ENCODE data around the gene C4A.

The C4A gene

DNA sequence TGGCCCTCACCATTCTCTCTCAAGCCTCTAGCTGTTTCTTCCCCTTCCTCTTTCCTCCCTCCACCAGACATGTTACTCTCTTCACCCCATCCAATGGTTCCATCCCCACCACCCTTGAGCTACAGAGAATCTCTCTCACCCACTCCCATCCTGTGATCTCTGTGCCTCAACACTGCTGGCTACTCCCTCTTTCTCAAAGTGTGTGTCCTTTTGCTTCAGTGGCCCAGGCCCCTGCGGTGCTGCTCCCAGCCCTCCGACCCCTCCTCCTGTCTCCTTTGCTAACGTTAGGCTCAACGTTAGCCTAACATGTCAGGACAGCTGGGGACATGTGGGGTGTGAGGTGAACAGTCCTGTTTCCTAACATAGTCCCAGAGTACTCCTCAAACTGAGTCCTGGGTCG is 29.0 kb upstream of the C4A start:
- Histone ChIP-seq H3K79me1 (ENCODE audit: low read length) (peaks cover 3% of the 10 kb centered on the region), H3K56ac (ENCODE audit: low read length) (no peak overlapping the region), H3K9ac (ENCODE audit: low read length) (no peak overlapping the region), H2BK15ac (replicated peaks; ENCODE audit: low read depth) (no peak overlapping the region), H2BK5ac (ENCODE audit: low read length) (no peak overlapping the region), H3K36me3 (ENCODE audit: control insufficient read depth, insufficient read depth, low read length) (peaks cover 6% of the 10 kb centered on the region), H3K4ac (ENCODE audit: low read depth, low read length) (no peak overlapping the region), H3K4me3 (ENCODE audit: low read length) (no peak overlapping the region), H3K18ac (ENCODE audit: low read length) (no peak overlapping the region), H3K27me3 (ENCODE audit: insufficient read depth, low read length, poor library complexity) (no peaks in the 10 kb centered on the region), H3K27ac (ENCODE audit: low read depth, low read length) (no peak overlapping the region), H2AK5ac (ENCODE audit: low read length) (no peak overlapping the region), H3K4me2 (ENCODE audit: low read length) (no peak overlapping the region), H3K4me1 (ENCODE audit: control insufficient read depth, low read depth, low read length) (peaks cover under 1% of the 10 kb centered on the region), H2BK120ac (ENCODE audit: low read depth, low read length) (no peak overlapping the region), H3K79me2 (ENCODE audit: control insufficient read depth, insufficient read depth, low read length) (peaks cover 2% of the 10 kb centered on the region), H4K8ac (ENCODE audit: low read depth, low read length) (no peak overlapping the region), H4K5ac (ENCODE audit: low read length) (no peak overlapping the region), H3K23ac (ENCODE audit: low read length) (no peak overlapping the region)
- no peak for DNase-seq
- no CpG with 5 or more reads among the region's 5 CpGs for WGBS (ENCODE audit: extremely low coverage, insufficient coverage, low lambda C conversion rate)

DNA sequence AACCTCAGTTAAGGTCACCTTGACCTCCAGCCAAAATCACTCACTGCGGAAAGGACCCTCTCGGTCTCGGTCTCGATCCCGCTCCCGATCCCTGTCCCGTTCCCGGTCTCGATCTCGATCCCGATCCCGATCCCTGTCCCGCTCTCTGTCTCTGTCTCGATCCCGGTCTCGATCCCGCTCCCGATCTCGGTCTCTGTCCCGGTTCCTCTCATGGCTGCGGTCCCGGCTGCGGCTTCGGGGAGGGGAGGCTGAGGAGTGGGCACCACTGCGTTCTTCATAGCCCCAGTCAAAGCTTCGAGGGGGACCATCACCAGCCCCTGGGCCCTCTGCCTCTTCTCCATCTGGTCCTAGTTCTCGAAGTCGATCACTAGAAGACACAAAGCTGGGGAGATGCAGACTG is 27.3 kb upstream of the C4A start:
- WGBS (ENCODE audit: extremely low coverage, insufficient coverage, low lambda C conversion rate): no CpG with 5 or more reads among the region's 28 CpGs
- H3K36me3 ChIP-seq (ENCODE audit: control insufficient read depth, insufficient read depth, low read length): peaks cover 6% of the 10 kb centered on the region
- no peak overlapping the region for H3K4me3 ChIP-seq (ENCODE audit: low read length)
- H3K79me2 ChIP-seq (ENCODE audit: control insufficient read depth, insufficient read depth, low read length): peaks cover 14% of the 10 kb centered on the region
- no peak overlapping the region for H2BK5ac ChIP-seq (ENCODE audit: low read length)
- H3K56ac ChIP-seq (ENCODE audit: low read length): no peak overlapping the region
- no peak overlapping the region for H3K4me2 ChIP-seq (ENCODE audit: low read length)
- H4K5ac ChIP-seq (ENCODE audit: low read length): no peak overlapping the region
- no peak overlapping the region for H2AK5ac ChIP-seq (ENCODE audit: low read length)
- no peak overlapping the region for H3K4ac ChIP-seq (ENCODE audit: low read depth, low read length)
- no peaks in the 10 kb centered on the region for H3K27me3 ChIP-seq (ENCODE audit: insufficient read depth, low read length, poor library complexity)
- H4K8ac ChIP-seq (ENCODE audit: low read depth, low read length): no peak overlapping the region
- no peak overlapping the region for H3K18ac ChIP-seq (ENCODE audit: low read length)
- peaks cover 4% of the 10 kb centered on the region for H3K4me1 ChIP-seq (ENCODE audit: control insufficient read depth, low read depth, low read length)
- no peak for DNase-seq
- no peak overlapping the region for H2BK15ac ChIP-seq (replicated peaks; ENCODE audit: low read depth)
- H3K27ac ChIP-seq (ENCODE audit: low read depth, low read length): no peak overlapping the region
- H2BK120ac ChIP-seq (ENCODE audit: low read depth, low read length): no peak overlapping the region
- no peak overlapping the region for H3K23ac ChIP-seq (ENCODE audit: low read length)
- H3K79me1 ChIP-seq (ENCODE audit: low read length): peaks cover 14% of the 10 kb centered on the region
- no peak overlapping the region for H3K9ac ChIP-seq (ENCODE audit: low read length)

DNA sequence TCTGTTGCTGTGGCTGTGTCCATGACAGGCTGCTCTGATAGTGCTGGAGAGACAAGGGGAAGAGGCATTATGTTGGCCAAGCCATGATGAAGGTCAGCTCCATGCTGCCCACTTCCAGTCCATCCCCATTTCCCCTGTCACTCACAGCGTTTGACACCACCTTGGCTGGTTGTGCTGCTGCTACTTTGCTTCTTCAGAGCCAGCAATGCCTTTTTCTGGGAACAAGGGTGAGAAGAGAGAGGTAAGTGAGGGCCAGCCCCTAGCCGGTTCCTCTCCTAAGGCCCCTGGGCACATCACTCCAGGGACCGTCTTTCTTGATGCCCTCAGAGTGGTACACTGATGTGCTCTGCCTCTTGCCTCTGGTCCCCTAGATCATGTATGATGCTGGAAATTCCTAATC is 25.1 kb upstream of the C4A start:
- Histone ChIP-seq H3K9ac (ENCODE audit: low read length) (no peak overlapping the region), H3K4me3 (ENCODE audit: low read length) (no peak overlapping the region), H3K56ac (ENCODE audit: low read length) (no peak overlapping the region), H3K4me2 (ENCODE audit: low read length) (no peak overlapping the region), H2BK120ac (ENCODE audit: low read depth, low read length) (no peak overlapping the region), H3K27ac (ENCODE audit: low read depth, low read length) (no peak overlapping the region), H4K8ac (ENCODE audit: low read depth, low read length) (no peak overlapping the region), H3K79me1 (ENCODE audit: low read length) (peaks cover 18% of the 10 kb centered on the region), H2AK5ac (ENCODE audit: low read length) (no peak overlapping the region), H3K27me3 (ENCODE audit: insufficient read depth, low read length, poor library complexity) (no peaks in the 10 kb centered on the region), H3K4me1 (ENCODE audit: control insufficient read depth, low read depth, low read length) (peaks cover 5% of the 10 kb centered on the region), H3K23ac (ENCODE audit: low read length) (no peak overlapping the region), H3K79me2 (ENCODE audit: control insufficient read depth, insufficient read depth, low read length) (peaks cover 18% of the 10 kb centered on the region), H2BK5ac (ENCODE audit: low read length) (no peak overlapping the region), H3K18ac (ENCODE audit: low read length) (no peak overlapping the region), H3K36me3 (ENCODE audit: control insufficient read depth, insufficient read depth, low read length) (peaks cover 6% of the 10 kb centered on the region), H3K4ac (ENCODE audit: low read depth, low read length) (no peak overlapping the region), H4K5ac (ENCODE audit: low read length) (no peak overlapping the region), H2BK15ac (replicated peaks; ENCODE audit: low read depth) (no peak overlapping the region)
- no CpG with 5 or more reads among the region's 3 CpGs for WGBS (ENCODE audit: extremely low coverage, insufficient coverage, low lambda C conversion rate)
- DNase-seq: no peak

DNA sequence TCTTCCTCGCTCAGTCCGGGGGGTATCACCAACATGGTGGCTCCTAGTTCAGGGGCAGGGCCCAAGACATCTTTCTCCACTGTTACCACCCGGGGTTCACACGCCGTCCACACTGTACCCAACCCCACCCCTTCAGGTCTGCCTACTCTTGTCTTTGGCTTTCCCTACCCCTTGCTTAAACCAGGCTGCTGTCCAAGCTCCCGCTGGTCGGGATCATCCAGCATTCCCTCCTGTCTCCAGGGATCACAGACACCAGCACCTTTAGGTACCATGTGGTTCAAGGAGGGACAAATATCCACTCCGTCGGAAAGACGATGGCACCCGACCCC is 23.5 kb upstream of the C4A start:
- no peak overlapping the region for H3K4ac ChIP-seq (ENCODE audit: low read depth, low read length)
- H3K18ac ChIP-seq (ENCODE audit: low read length): no peak overlapping the region
- H2AK5ac ChIP-seq (ENCODE audit: low read length): peak overlapping the region; percentile 31
- H3K4me3 ChIP-seq (ENCODE audit: low read length): peak overlapping the region; percentile 92
- no peak overlapping the region for H4K5ac ChIP-seq (ENCODE audit: low read length)
- H3K4me2 ChIP-seq (ENCODE audit: low read length): peak overlapping the region; percentile 94
- H3K23ac ChIP-seq (ENCODE audit: low read length): no peak overlapping the region
- H2BK5ac ChIP-seq (ENCODE audit: low read length): no peak overlapping the region
- H3K27me3 ChIP-seq (ENCODE audit: insufficient read depth, low read length, poor library complexity): no peaks in the 10 kb centered on the region
- H3K79me2 ChIP-seq (ENCODE audit: control insufficient read depth, insufficient read depth, low read length): peaks cover 18% of the 10 kb centered on the region
- DNase-seq: no peak
- peaks cover 18% of the 10 kb centered on the region for H3K79me1 ChIP-seq (ENCODE audit: low read length)
- no peak overlapping the region for H2BK120ac ChIP-seq (ENCODE audit: low read depth, low read length)
- peaks cover 5% of the 10 kb centered on the region for H3K4me1 ChIP-seq (ENCODE audit: control insufficient read depth, low read depth, low read length)
- H3K56ac ChIP-seq (ENCODE audit: low read length): peak overlapping the region; percentile 90
- H3K36me3 ChIP-seq (ENCODE audit: control insufficient read depth, insufficient read depth, low read length): peaks cover 6% of the 10 kb centered on the region
- no CpG with 5 or more reads among the region's 11 CpGs for WGBS (ENCODE audit: extremely low coverage, insufficient coverage, low lambda C conversion rate)
- H4K8ac ChIP-seq (ENCODE audit: low read depth, low read length): no peak overlapping the region
- H3K9ac ChIP-seq (ENCODE audit: low read length): peak overlapping the region; percentile 88
- H3K27ac ChIP-seq (ENCODE audit: low read depth, low read length): no peak overlapping the region
- H2BK15ac ChIP-seq (replicated peaks; ENCODE audit: low read depth): no peak overlapping the region

DNA sequence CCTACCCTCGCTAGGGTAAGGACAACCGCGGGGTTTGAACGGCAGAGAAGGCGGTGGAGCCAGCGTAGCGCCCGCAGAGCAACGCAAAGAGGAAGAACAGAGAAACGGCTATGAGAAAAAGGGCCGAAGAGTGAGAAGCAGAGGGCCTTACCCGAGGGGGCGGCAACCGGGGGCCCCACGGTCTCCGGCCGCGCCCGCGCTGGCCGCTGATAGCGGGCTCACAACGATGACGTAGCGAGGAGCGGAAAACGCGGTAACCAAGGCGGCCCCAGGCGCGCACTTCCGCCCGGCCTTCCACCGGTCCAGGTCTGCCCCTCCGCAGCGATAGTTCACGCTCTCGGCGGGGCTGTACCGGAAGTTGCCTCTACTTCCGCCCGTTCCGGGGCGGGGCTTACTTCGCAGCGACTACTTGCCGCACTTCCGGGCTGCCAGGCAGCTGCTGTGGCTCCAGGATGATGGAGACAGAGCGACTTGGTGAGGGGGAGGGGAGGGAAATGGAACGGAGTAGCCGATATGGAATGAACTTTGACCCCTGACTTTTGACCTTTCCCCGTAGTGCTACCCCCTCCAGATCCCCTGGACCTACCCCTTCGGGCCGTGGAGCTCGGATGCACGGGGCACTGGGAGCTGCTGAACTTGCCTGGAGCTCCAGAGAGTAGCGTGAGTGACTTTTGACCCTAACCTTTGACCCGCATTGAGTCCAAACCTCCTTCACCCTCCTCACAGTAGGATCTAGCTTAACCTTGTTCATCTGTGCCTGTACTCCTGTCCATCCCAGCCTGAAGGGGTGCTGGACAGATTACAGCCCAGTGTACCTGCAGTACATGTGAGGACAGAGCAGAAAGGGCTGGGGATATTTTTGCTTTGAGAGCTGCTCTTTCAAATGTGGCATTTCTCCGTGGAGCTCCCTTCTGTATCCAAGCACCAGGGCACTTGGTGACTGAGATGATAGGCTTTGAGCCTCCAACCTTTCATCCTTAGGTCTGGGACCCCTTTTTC is 22.8 kb upstream of the C4A start, which contains the start of the genes NELFE and SKIC2:
TSS of gene NELFE (minus strand) at position 231 of the 999 bp plus-strand sequence. CDS start 525 bp downstream, outside the sequence.
TSS of gene SKIC2 (plus strand) at position 435 of the 999 bp plus-strand sequence. CDS start at position 453, 18 bp downstream.
- no peak within 1 kb of the TSS for H3K27ac ChIP-seq (ENCODE audit: low read depth, low read length)
- peaks cover 5% of the 10 kb centered on the region for H3K4me1 ChIP-seq (ENCODE audit: control insufficient read depth, low read depth, low read length)
- no peaks in the 10 kb centered on the region for H3K27me3 ChIP-seq (ENCODE audit: insufficient read depth, low read length, poor library complexity)
- no peak within 1 kb of the TSS for H3K18ac ChIP-seq (ENCODE audit: low read length)
- H3K79me1 ChIP-seq (ENCODE audit: low read length): peaks cover 18% of the 10 kb centered on the region
- H3K4me2 ChIP-seq (ENCODE audit: low read length): peak within 1 kb of the TSS; percentile 100
- H2AK5ac ChIP-seq (ENCODE audit: low read length): peak within 1 kb of the TSS; percentile 91
- H2BK5ac ChIP-seq (ENCODE audit: low read length): no peak within 1 kb of the TSS
- H3K36me3 ChIP-seq (ENCODE audit: control insufficient read depth, insufficient read depth, low read length): peaks cover 4% of the 10 kb centered on the region
- H4K5ac ChIP-seq (ENCODE audit: low read length): no peak within 1 kb of the TSS
- H3K4ac ChIP-seq (ENCODE audit: low read depth, low read length): peak within 1 kb of the TSS; percentile 6
- DNase-seq: peak; percentile 99
- H3K23ac ChIP-seq (ENCODE audit: low read length): no peak within 1 kb of the TSS
- no peak within 1 kb of the TSS for H2BK120ac ChIP-seq (ENCODE audit: low read depth, low read length)
- peak within 1 kb of the TSS; percentile 88 for H3K9ac ChIP-seq (ENCODE audit: low read length)
- peak within 1 kb of the TSS; percentile 92 for H3K4me3 ChIP-seq (ENCODE audit: low read length)
- no peak within 1 kb of the TSS for H2BK15ac ChIP-seq (replicated peaks; ENCODE audit: low read depth)
- no peak within 1 kb of the TSS for H4K8ac ChIP-seq (ENCODE audit: low read depth, low read length)
- H3K79me2 ChIP-seq (ENCODE audit: control insufficient read depth, insufficient read depth, low read length): peaks cover 18% of the 10 kb centered on the region
- no CpG with 5 or more reads among the region's 59 CpGs for WGBS (ENCODE audit: extremely low coverage, insufficient coverage, low lambda C conversion rate)
- H3K56ac ChIP-seq (ENCODE audit: low read length): peak within 1 kb of the TSS; percentile 94
